H9 (cell line): Measurements from ENCODE around the gene MAST4. TPM values are rescaled to one million over a fixed set of nuclear protein-coding genes. Genes with fewer than 3 reads are reported as not detected.

Experiments used
- DNase-seq: peaks from one replicate; pipeline ENCODE4 v3.0.0-alpha.2; 2017
- H2AFZ ChIP-seq: one replicate; pipeline ENCODE4 v1.6.1; 2013; ENCODE audit warnings: mild to moderate bottlenecking, low read length, control low read depth, moderate library complexity
- H2AK5ac ChIP-seq: 2 replicates; pipeline ENCODE4 v1.6.1; 2013; ENCODE audit warnings: low read length, control low read depth, mixed read lengths; ENCODE audit not compliant: insufficient read length
- H2BK120ac ChIP-seq: one replicate; pipeline ENCODE4 v1.6.1; 2013; ENCODE audit warnings: low read depth, mild to moderate bottlenecking, low read length, control low read depth, inconsistent platforms; ENCODE audit not compliant: poor library complexity, severe bottlenecking
- H2BK12ac ChIP-seq: 2 replicates; pipeline ENCODE4 v1.6.1; 2013; ENCODE audit warnings: low read length, control low read depth, mixed read lengths, low read depth; ENCODE audit not compliant: insufficient read length
- H2BK15ac ChIP-seq: 2 replicates; pipeline ENCODE4 v1.6.1; 2013; ENCODE audit warnings: low read depth, low read length, control low read depth
- H2BK20ac ChIP-seq: one replicate; pipeline ENCODE4 v1.6.1; 2013; ENCODE audit warnings: low read depth, mild to moderate bottlenecking, low read length, control low read depth, inconsistent platforms; ENCODE audit not compliant: poor library complexity, severe bottlenecking
- H2BK5ac ChIP-seq: 2 replicates; pipeline ENCODE4 v1.6.1; 2013; ENCODE audit warnings: low read length, control low read depth, mixed read lengths; ENCODE audit not compliant: insufficient read length
- H3K14ac ChIP-seq: 2 replicates; pipeline ENCODE4 v1.6.1; 2013; ENCODE audit warnings: low read length, control low read depth; ENCODE audit not compliant: insufficient read depth
- H3K18ac ChIP-seq: 2 replicates; pipeline ENCODE4 v1.6.1; 2013; ENCODE audit warnings: low read depth, mild to moderate bottlenecking, mixed read lengths, low read length, control low read depth; ENCODE audit not compliant: insufficient read length
- H3K23ac ChIP-seq: 2 replicates; pipeline ENCODE4 v1.6.1; 2013; ENCODE audit warnings: low read length, control low read depth, mixed read lengths, low read depth; ENCODE audit not compliant: insufficient read length
- H3K23me2 ChIP-seq: 2 replicates; pipeline ENCODE4 v1.6.1; 2013; ENCODE audit warnings: low read depth, mild to moderate bottlenecking, mixed read lengths, low read length, control low read depth; ENCODE audit not compliant: insufficient read length, poor library complexity, severe bottlenecking
- H3K27ac ChIP-seq: 2 replicates; pipeline ENCODE4 v1.5.1; 2013; ENCODE audit warnings: low read length, control low read depth, mixed read lengths, low read depth; ENCODE audit not compliant: insufficient read length
- H3K27me3 ChIP-seq: 2 replicates; pipeline ENCODE4 v1.6.1; 2013; ENCODE audit warnings: low read length, control low read depth, inconsistent platforms; ENCODE audit not compliant: insufficient read depth
- H3K4ac ChIP-seq: 2 replicates; pipeline ENCODE4 v1.6.1; 2013; ENCODE audit warnings: low read depth, mild to moderate bottlenecking, control low read depth, inconsistent platforms, low read length, moderate library complexity
- H3K4me1 ChIP-seq: 2 replicates; pipeline ENCODE4 v1.6.1; 2013; ENCODE audit warnings: low read length, control low read depth, inconsistent platforms; ENCODE audit not compliant: insufficient read depth
- H3K4me2 ChIP-seq: 2 replicates; pipeline ENCODE4 v1.6.1; 2013; ENCODE audit warnings: low read length, control low read depth, mixed read lengths; ENCODE audit not compliant: insufficient read length, insufficient read depth
- H3K56ac ChIP-seq: 2 replicates; pipeline ENCODE4 v1.6.1; 2013; ENCODE audit warnings: low read depth, mild to moderate bottlenecking, mixed read lengths, low read length, control low read depth; ENCODE audit not compliant: insufficient read length
- H3K79me1 ChIP-seq: 2 replicates; pipeline ENCODE4 v1.6.1; 2013; ENCODE audit warnings: low read depth, mild to moderate bottlenecking, moderate library complexity, low read length, control low read depth, inconsistent platforms; ENCODE audit not compliant: insufficient read depth, poor library complexity, severe bottlenecking
- H3K79me2 ChIP-seq: 2 replicates; pipeline ENCODE4 v1.6.1; 2013; ENCODE audit warnings: low read length, control low read depth, inconsistent platforms; ENCODE audit not compliant: insufficient read depth
- H3K9ac ChIP-seq: 2 replicates; pipeline ENCODE4 v1.6.1; 2013; ENCODE audit warnings: low read length, control low read depth, mixed read lengths; ENCODE audit not compliant: insufficient read length; ENCODE audit errors: extremely low read depth
- H3K9me3 ChIP-seq: one replicate; pipeline ENCODE4 v1.6.1; 2013; ENCODE audit warnings: low read depth, low read length, inconsistent platforms; ENCODE audit not compliant: control insufficient read depth
- H3T11ph ChIP-seq: one replicate; pipeline ENCODE4 v1.6.1; 2013; ENCODE audit warnings: mild to moderate bottlenecking, low read length, control low read depth, inconsistent platforms
- H4K20me1 ChIP-seq: one replicate; pipeline ENCODE4 v1.6.1; 2013; ENCODE audit not compliant: control insufficient read depth, insufficient read length, insufficient read depth
- H4K5ac ChIP-seq: 2 replicates; pipeline ENCODE4 v1.6.1; 2013; ENCODE audit warnings: low read depth, mild to moderate bottlenecking, mixed read lengths, low read length, control low read depth; ENCODE audit not compliant: insufficient read length
- H4K8ac ChIP-seq: replicated peaks from 2 replicates; pipeline ENCODE4 v1.6.1; 2013; ENCODE audit warnings: low read length, control low read depth, mixed read lengths, low read depth; ENCODE audit not compliant: insufficient read length
- H4K91ac ChIP-seq: 2 replicates; pipeline ENCODE4 v1.6.1; 2013; ENCODE audit warnings: low read depth, mild to moderate bottlenecking, moderate library complexity, mixed read lengths, low read length, control low read depth; ENCODE audit not compliant: insufficient read length
- H3K27ac Mint-ChIP-seq, 3 experiments: 2 replicates in 2 of 3; 3 replicates in 1 of 3; pipeline ENCODE4 v1.8.0; 2020 to 2021; ENCODE audit warnings: mixed read lengths in 3 of 3, mild to moderate bottlenecking in 1 of 3, moderate library complexity in 1 of 3
- H3K27me3 Mint-ChIP-seq: 2 replicates; pipeline ENCODE4 v1.8.0; 2021; ENCODE audit warnings: low read depth, mild to moderate bottlenecking, moderate library complexity, mixed read lengths
- H3K36me3 Mint-ChIP-seq, 3 experiments: 2 replicates in 2 of 3; 3 replicates in 1 of 3; pipeline ENCODE4 v1.8.0; 2020 to 2021; ENCODE audit warnings: low read depth in 3 of 3, mixed read lengths in 3 of 3; ENCODE audit not compliant: insufficient read depth in 1 of 3
- H3K4me1 Mint-ChIP-seq, 2 experiments: 2 replicates each; pipeline ENCODE4 v1.8.0; 2020; ENCODE audit warnings: mixed read lengths in 2 of 2
- H3K4me3 Mint-ChIP-seq, 2 experiments: 2 replicates in 1 of 2; 3 replicates in 1 of 2; pipeline ENCODE4 v1.8.0; 2020 to 2021; ENCODE audit warnings: mild to moderate bottlenecking in 2 of 2, mixed read lengths in 2 of 2, moderate library complexity in 1 of 2
- H3K9me3 Mint-ChIP-seq, 2 experiments: 2 replicates in 1 of 2; 3 replicates in 1 of 2; pipeline ENCODE4 v1.8.0; 2020; ENCODE audit warnings: mild to moderate bottlenecking in 2 of 2, mixed read lengths in 2 of 2, moderate library complexity in 1 of 2
- CTCF ChIP-seq: fragments of 200-600 bp; sonication (generic); conservative IDR thresholded peaks from 3 replicates; pipeline ENCODE4 v1.8.0; 2021; ENCODE audit warnings: antibody characterized with exemption, mild to moderate bottlenecking
- WGBS: extraction: QIAGEN DNeasy Blood & Tissue Kit; methylation state at CpG from one replicate; pipeline ENCODE4 v1.1.7; 2013; ENCODE audit warnings: missing lambda C conversion rate, low lambda C conversion rate, mixed read lengths; ENCODE audit not compliant: insufficient read length; ENCODE audit errors: extremely low coverage; 5-methylcytosine and 5-hydroxymethylcytosine counted together
- total RNA-seq: library from RNA; stranded (reverse); gene quantifications from 2 replicates; pipeline ENCODE4 v1.2.1, GENCODE V29; 2021

The MAST4 gene
- total RNA-seq, 1 experiment from 2014 or later, result 3.7 TPM

GRCh38 chr5:66839636-66840185 lies 243.5 kb downstream of the MAST4 start:
- no peak for DNase-seq
- H2BK120ac ChIP-seq, result no peak overlapping the region
- H4K8ac ChIP-seq, result no peak overlapping the region
- no peaks in the 10 kb centered on the region for H4K20me1 ChIP-seq
- no peaks in the 10 kb centered on the region for H3K23me2 ChIP-seq
- H3K4me2 ChIP-seq, result no peak overlapping the region
- no peak overlapping the region for H3K27ac ChIP-seq
- H3K23ac ChIP-seq, result no peak overlapping the region
- H3K56ac ChIP-seq, result no peak overlapping the region
- H3T11ph ChIP-seq, result no peak overlapping the region
- H3K4ac ChIP-seq, result no peak overlapping the region
- H2BK15ac ChIP-seq, result no peak overlapping the region
- no peak overlapping the region for H2BK12ac ChIP-seq
- H4K91ac ChIP-seq, result no peak overlapping the region
- Mint-ChIP-seq H3K4me3 (no peak overlapping the region), H3K4me1 (peaks cover 33% of the 10 kb centered on the region in 2 experiments), H3K36me3 (no peaks in the 10 kb centered on the region; a peak in 1 of 7 replicates), H3K9me3 (no peaks in the 10 kb centered on the region), H3K27me3 (no peaks in the 10 kb centered on the region), H3K27ac (no peak overlapping the region)
- H3K4me1 ChIP-seq, result peaks cover 17% of the 10 kb centered on the region
- no peak overlapping the region for H3K9ac ChIP-seq
- no peaks in the 10 kb centered on the region for H3K79me1 ChIP-seq
- no peak overlapping the region for H2AK5ac ChIP-seq
- no peak overlapping the region for H4K5ac ChIP-seq
- no peak overlapping the region for H2BK20ac ChIP-seq
- no peak overlapping the region for H2AFZ ChIP-seq
- TF ChIP-seq CTCF, result no peak
- peaks cover 3% of the 10 kb centered on the region; the same call in 1 of the 2 replicates for H3K27me3 ChIP-seq
- WGBS, result no CpG with 5 or more reads among the region's 3 CpGs
- no peak overlapping the region for H2BK5ac ChIP-seq
- no peak overlapping the region for H3K14ac ChIP-seq
- H3K9me3 ChIP-seq, result no peaks in the 10 kb centered on the region
- H3K18ac ChIP-seq, result no peak overlapping the region
- H3K79me2 ChIP-seq, result no peaks in the 10 kb centered on the region
